ENCODE measurements around the gene ABCG1.
"Not testable (repeated sequence)": the region's sequence is repeated elsewhere in the genome, so short reads cannot be mapped to it uniquely, and the experiment has no call there.

The ABCG1 gene

GRCh38 chr21:42289926-42290325 is 71.0 kb downstream of the ABCG1 start:
- no peak for DNase-seq (ENCODE audit: low spot score)
- TF ChIP-seq CTCF (IDR thresholded peaks at IDR 0.05; ENCODE audit: extremely low read depth, missing control alignments), result no peak

- no peak for TF ChIP-seq CTCF (IDR thresholded peaks at IDR 0.05; ENCODE audit: extremely low read depth, missing control alignments)
- DNase-seq (ENCODE audit: low spot score), result no peak
These were observed 71.6 kb downstream of the ABCG1 start for GRCh38 chr21:42290505-42290904.

- DNase-seq (ENCODE audit: low spot score), result no peak
- TF ChIP-seq CTCF (IDR thresholded peaks at IDR 0.05; ENCODE audit: extremely low read depth, missing control alignments), result no peak
These were observed 72.2 kb downstream of the ABCG1 start for GRCh38 chr21:42291003-42291750.

- no peak for DNase-seq (ENCODE audit: low spot score)
- no peak for TF ChIP-seq CTCF (IDR thresholded peaks at IDR 0.05; ENCODE audit: extremely low read depth, missing control alignments)
These were observed 73.0 kb downstream of the ABCG1 start for GRCh38 chr21:42291751-42292562.

GRCh38 chr21:42292563-42293142 is 73.7 kb downstream of the ABCG1 start:
- DNase-seq (ENCODE audit: low spot score), result not testable (repeated sequence)

GRCh38 chr21:42293649-42294272 is 74.8 kb downstream of the ABCG1 start:
- no peak for DNase-seq (ENCODE audit: low spot score)
- no peak for TF ChIP-seq CTCF (IDR thresholded peaks at IDR 0.05; ENCODE audit: extremely low read depth, missing control alignments)

- TF ChIP-seq CTCF (IDR thresholded peaks at IDR 0.05; ENCODE audit: extremely low read depth, missing control alignments), result no peak
- no peak for DNase-seq (ENCODE audit: low spot score)
These were observed 75.4 kb downstream of the ABCG1 start for GRCh38 chr21:42294273-42294880.
